HCT116 (cell line): ENCODE results near the gene SNAP29.

ENCODE experiments used
- CTCF ChIP-seq, 3 experiments: fragments of 200-600 bp in 1 of 3; sonication (generic) in 1 of 3; IDR thresholded peaks in 2 of 3; conservative IDR thresholded peaks in 1 of 3; 2 replicates each; pipeline ENCODE4 v1.5.1; 2012 to 2017; ENCODE audit warnings: low read depth in 2 of 3, low read length in 2 of 3, antibody characterized with exemption in 1 of 3, borderline replicate concordance in 1 of 3, control low read depth in 1 of 3, mild to moderate bottlenecking in 1 of 3, mixed read lengths in 1 of 3, mixed run types in 1 of 3, moderate library complexity in 1 of 3; ENCODE audit not compliant: insufficient read depth in 1 of 3
- POLR2A ChIP-seq: IDR thresholded peaks from 2 replicates; pipeline ENCODE4 v1.7.0; 2011; ENCODE audit warnings: borderline replicate concordance; ENCODE audit not compliant: insufficient read depth, insufficient read length; ENCODE audit errors: extremely low read depth
- POLR2AphosphoS5 ChIP-seq: IDR thresholded peaks from 2 replicates; pipeline ENCODE4 v1.6.1; 2011; ENCODE audit warnings: mild to moderate bottlenecking, low read depth, low read length, moderate library complexity
- REST ChIP-seq: IDR thresholded peaks from 2 replicates; pipeline ENCODE4 v1.6.1; 2012; ENCODE audit warnings: low read depth
- SIN3A ChIP-seq: IDR thresholded peaks from 2 replicates; pipeline ENCODE4 v1.6.1; 2012; ENCODE audit warnings: low read depth
- SP1 ChIP-seq: IDR thresholded peaks from 2 replicates; pipeline ENCODE4 v1.6.1; 2012; ENCODE audit warnings: low read depth
- TCF7L2 ChIP-seq: IDR thresholded peaks from 2 replicates; pipeline ENCODE4 v1.7.0; 2011; ENCODE audit warnings: borderline replicate concordance, inconsistent platforms; ENCODE audit not compliant: insufficient read depth, insufficient read length; ENCODE audit errors: extremely low read depth
- ZFX ChIP-seq: fragments of 450-650 bp; IDR thresholded peaks from 2 replicates; pipeline ENCODE4 v1.6.1; 2017

- TF ChIP-seq CTCF (IDR thresholded peaks at IDR 0.05 in 2 of 3, conservative IDR thresholded peaks at IDR 0.05 in 1 of 3; ENCODE audit: borderline replicate concordance in 1 of 3, insufficient read depth in 1 of 3, low read depth in 2 of 3, low read length in 2 of 3) = no peak
- TF ChIP-seq SP1 = no peak
- no peak for TF ChIP-seq POLR2AphosphoS5
- no peak for TF ChIP-seq SIN3A
- no peak for TF ChIP-seq TCF7L2
- TF ChIP-seq POLR2A = no peak
- no peak for TF ChIP-seq ZFX
- TF ChIP-seq REST = no peak
Observed at GRCh38 chr22:20933910-20934309, 75.1 kb downstream of the SNAP29 start.
